Sigmoid colon (tissue), 7 donors: Measurements from ENCODE around the gene CASS4. TPM values are rescaled to one million over a fixed set of nuclear protein-coding genes. Genes with fewer than 3 reads are reported as not detected.

Experiments used
- DNase-seq: peaks from one replicate; pipeline ENCODE4 v3.0.0-alpha.2; 2019
- H3K27ac ChIP-seq, 4 donors: fragments of 200-600 bp; sonication (generic); one replicate each; pipeline ENCODE4 v1.5.1; 2016 to 2019; ENCODE audit warnings: mild to moderate bottlenecking in 1 of 4
- H3K27me3 ChIP-seq, 3 donors: fragments of 200-600 bp; sonication (generic); one replicate each; pipeline ENCODE4 v1.5.1; 2019; ENCODE audit warnings: mild to moderate bottlenecking in 1 of 3
- H3K36me3 ChIP-seq, 4 donors: fragments of 200-600 bp; sonication (generic); one replicate each; pipeline ENCODE4 v1.5.1; 2016 to 2019
- H3K4me1 ChIP-seq, 4 donors: fragments of 200-600 bp; sonication (generic); one replicate each; pipeline ENCODE4 v1.5.1; 2017 to 2019
- H3K4me3 ChIP-seq, 4 donors: fragments of 200-600 bp; sonication (generic); one replicate each; pipeline ENCODE4 v1.5.1; 2017 to 2019; ENCODE audit warnings: mild to moderate bottlenecking in 2 of 4, moderate library complexity in 1 of 4
- H3K9me3 ChIP-seq, 4 donors: fragments of 200-600 bp in 3 of 4; sonication (generic) in 3 of 4; one replicate each; pipeline versions ENCODE4 v1.5.1 to v1.6.1; 2013 to 2019
- EP300 ChIP-seq, 4 donors: sonication (generic); formaldehyde crosslinking; IDR thresholded peaks; one replicate each; pipeline ENCODE4 v1.6.1; 2017; ENCODE audit warnings: antibody characterized with exemption in 4 of 4
- POLR2A ChIP-seq, 2 donors: fragments of 450-650 bp; IDR thresholded peaks; one replicate each; pipeline ENCODE4 v1.6.1; 2016; ENCODE audit warnings: antibody characterized with exemption in 2 of 2, mild to moderate bottlenecking in 2 of 2, moderate library complexity in 2 of 2
- POLR2AphosphoS5 ChIP-seq, 4 donors: sonication (generic); formaldehyde crosslinking; IDR thresholded peaks; one replicate each; pipeline ENCODE4 v1.6.1; 2017; ENCODE audit warnings: antibody characterized with exemption in 4 of 4
- WGBS, 2 donors: extraction: QIAGEN DNeasy Blood & Tissue Kit; methylation state at CpG; one replicate each; pipeline ENCODE4 v1.1.7; 2013; 5-methylcytosine and 5-hydroxymethylcytosine counted together
- intact Hi-C: fragments of 100-400 bp; cut with DNase I; formaldehyde crosslinking; loops from one replicate; pipeline ENCODE4 v1.15.1; 2023
- polyA plus RNA-seq, 3 donors: library from polyadenylated mRNA; stranded (reverse); fragments of 200-250 nt; gene quantifications; one replicate each; pipeline ENCODE4 v1.2.3, GENCODE V29; 2013
- total RNA-seq, 4 donors: library from RNA; depleted of rRNA; stranded (reverse); fragments of >200 nt; gene quantifications; one replicate each; pipeline ENCODE4 v1.1.0, GENCODE V29; 2016
- TF ChIP-seq, protein P1 (sequence below), 4 experiments: fragments of 450-650 bp in 3 of 4; fragments of 200-600 bp in 1 of 4; IDR thresholded peaks; one replicate each; pipeline ENCODE4 v1.5.1; 2016 to 2019; ENCODE audit warnings: antibody characterized with exemption in 4 of 4, mild to moderate bottlenecking in 3 of 4, moderate library complexity in 2 of 4
- donor health status: healthy with polysubstance abuse.
- donor health status: Bipolar disorder and iron deficiency.
- donor health status: healthy.

CASS4 gene
- total and polyA plus RNA-seq, 7 donors = 0.46 to 2.9 (median 1.6) TPM

DNA sequence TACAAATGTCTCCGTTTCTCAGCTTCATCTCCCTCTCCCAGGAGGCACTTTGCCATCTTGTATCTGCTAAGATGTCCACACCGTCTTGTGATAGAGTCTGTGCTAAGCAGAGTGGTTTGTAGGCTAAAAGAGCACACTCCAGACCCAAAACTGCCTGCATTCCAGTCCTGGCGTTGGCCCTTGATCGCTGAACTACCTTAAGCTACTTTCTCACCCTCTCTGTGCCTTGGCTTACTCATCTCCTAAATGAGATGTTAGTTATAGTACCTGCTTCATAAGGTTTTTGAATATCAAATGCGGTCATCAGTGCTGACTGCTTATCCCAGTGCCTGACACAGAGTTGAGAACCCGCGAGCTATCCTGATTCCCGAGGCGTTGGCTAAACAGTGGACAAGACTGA lies 14.0 kb downstream of the CASS4 start:
- peaks cover 0 to 8% (median 0%) of the 10 kb centered on the region in 4 donors for H3K4me1 ChIP-seq
- no peak overlapping the region for H3K27ac ChIP-seq
- no peaks in the 10 kb centered on the region for H3K9me3 ChIP-seq
- no peaks in the 10 kb centered on the region for H3K27me3 ChIP-seq
- H3K36me3 ChIP-seq = no peaks in the 10 kb centered on the region
- no peak for DNase-seq
- H3K4me3 ChIP-seq = no peak overlapping the region
- WGBS, 2 donors = 93 to 94% methylated on average over 9 of the region's 9 CpGs
- intact Hi-C loops = no loop called here
- TF ChIP-seq POLR2AphosphoS5 (IDR thresholded peaks at IDR 0.05) = no peak
- no peak for TF ChIP-seq EP300 (IDR thresholded peaks at IDR 0.05)
- TF ChIP-seq, protein P1, sequence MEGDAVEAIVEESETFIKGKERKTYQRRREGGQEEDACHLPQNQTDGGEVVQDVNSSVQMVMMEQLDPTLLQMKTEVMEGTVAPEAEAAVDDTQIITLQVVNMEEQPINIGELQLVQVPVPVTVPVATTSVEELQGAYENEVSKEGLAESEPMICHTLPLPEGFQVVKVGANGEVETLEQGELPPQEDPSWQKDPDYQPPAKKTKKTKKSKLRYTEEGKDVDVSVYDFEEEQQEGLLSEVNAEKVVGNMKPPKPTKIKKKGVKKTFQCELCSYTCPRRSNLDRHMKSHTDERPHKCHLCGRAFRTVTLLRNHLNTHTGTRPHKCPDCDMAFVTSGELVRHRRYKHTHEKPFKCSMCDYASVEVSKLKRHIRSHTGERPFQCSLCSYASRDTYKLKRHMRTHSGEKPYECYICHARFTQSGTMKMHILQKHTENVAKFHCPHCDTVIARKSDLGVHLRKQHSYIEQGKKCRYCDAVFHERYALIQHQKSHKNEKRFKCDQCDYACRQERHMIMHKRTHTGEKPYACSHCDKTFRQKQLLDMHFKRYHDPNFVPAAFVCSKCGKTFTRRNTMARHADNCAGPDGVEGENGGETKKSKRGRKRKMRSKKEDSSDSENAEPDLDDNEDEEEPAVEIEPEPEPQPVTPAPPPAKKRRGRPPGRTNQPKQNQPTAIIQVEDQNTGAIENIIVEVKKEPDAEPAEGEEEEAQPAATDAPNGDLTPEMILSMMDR (IDR thresholded peaks at IDR 0.05) = no peak
- TF ChIP-seq POLR2A (IDR thresholded peaks at IDR 0.05) = no peak

DNA sequence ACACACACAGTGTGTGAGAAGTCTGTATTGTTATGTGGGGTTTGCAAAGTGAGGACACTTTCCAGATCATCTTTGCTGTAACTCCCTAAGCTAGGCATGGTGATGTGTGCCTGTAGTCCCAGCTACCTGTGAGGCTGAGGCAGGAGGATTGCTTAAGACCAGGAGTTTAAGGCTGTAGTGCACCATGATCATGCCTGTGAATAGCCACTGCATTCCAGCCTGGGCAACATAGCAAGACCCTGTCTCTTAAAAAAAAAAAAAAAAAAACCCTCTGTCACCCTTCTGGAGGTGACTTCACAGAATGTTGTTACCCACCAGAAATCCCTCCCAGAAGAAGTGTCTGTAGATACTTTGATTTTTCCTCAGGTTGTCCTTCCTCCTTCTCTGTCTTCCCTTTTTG lies 14.9 kb downstream of the CASS4 start:
- Histone ChIP-seq H3K4me1 (peaks cover 0 to 8% (median 0%) of the 10 kb centered on the region in 4 donors), H3K36me3 (no peaks in the 10 kb centered on the region), H3K4me3 (no peak overlapping the region), H3K9me3 (no peaks in the 10 kb centered on the region), H3K27me3 (no peaks in the 10 kb centered on the region), H3K27ac (no peak overlapping the region)
- TF ChIP-seq POLR2A (IDR thresholded peaks at IDR 0.05) (no peak), POLR2AphosphoS5 (IDR thresholded peaks at IDR 0.05) (no peak), EP300 (IDR thresholded peaks at IDR 0.05) (no peak)
- TF ChIP-seq, protein P1 (IDR thresholded peaks at IDR 0.05) = no peak
- intact Hi-C loops = no loop called here
- DNase-seq = no peak

DNA sequence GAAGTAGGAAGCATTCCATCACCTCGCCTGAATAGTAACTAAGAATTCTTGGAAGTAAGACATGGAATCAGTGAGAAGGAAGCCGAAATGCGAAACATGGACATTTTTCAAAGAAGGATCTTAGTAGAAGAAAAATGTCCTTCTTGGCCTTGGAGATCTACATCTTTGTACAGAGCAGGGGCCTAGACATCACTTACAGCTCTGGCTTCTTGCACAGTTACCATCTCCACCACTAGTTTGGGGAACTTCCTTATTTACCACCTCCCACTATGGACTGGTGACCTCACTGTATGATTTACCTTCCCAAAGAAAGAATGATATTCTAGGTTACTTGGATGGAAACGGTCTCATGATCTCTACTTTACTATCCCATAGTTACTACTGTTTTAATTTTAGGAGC lies 15.7 kb downstream of the CASS4 start:
- WGBS, 2 donors = 83 to 86% methylated on average over 4 of the region's 4 CpGs
- Histone ChIP-seq H3K9me3 (no peaks in the 10 kb centered on the region), H3K27ac (no peak overlapping the region), H3K36me3 (no peaks in the 10 kb centered on the region), H3K27me3 (no peaks in the 10 kb centered on the region), H3K4me3 (no peak overlapping the region), H3K4me1 (peaks cover 0 to 8% (median 0%) of the 10 kb centered on the region in 4 donors)
- intact Hi-C loops = no loop called here
- TF ChIP-seq POLR2A (IDR thresholded peaks at IDR 0.05) = no peak
- TF ChIP-seq, protein P1 (IDR thresholded peaks at IDR 0.05) = no peak
- no peak for TF ChIP-seq EP300 (IDR thresholded peaks at IDR 0.05)
- no peak for TF ChIP-seq POLR2AphosphoS5 (IDR thresholded peaks at IDR 0.05)
- no peak for DNase-seq

DNA sequence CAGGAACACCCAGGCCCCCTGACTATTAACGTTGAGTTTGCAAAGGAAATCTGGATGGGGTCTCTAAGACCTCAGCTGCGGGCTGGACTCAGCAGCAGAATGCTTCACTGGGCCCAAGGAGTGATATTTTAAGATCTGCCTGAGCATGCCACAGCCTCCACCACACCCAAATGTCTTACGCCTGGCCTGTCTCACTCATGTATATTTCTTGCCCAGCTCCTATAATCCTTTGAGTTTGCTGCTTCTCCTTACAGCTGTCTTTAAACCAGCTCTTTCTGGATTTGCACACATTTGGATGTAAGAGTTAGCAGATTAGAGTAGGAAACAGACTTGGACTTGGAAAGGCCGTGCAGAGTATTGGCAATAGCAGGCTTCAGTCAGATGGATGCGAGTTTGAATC lies 16.4 kb downstream of the CASS4 start:
- TF ChIP-seq, protein P1 (IDR thresholded peaks at IDR 0.05) = no peak
- no peak for TF ChIP-seq POLR2A (IDR thresholded peaks at IDR 0.05)
- TF ChIP-seq POLR2AphosphoS5 (IDR thresholded peaks at IDR 0.05) = no peak
- TF ChIP-seq EP300 (IDR thresholded peaks at IDR 0.05) = no peak
- DNase-seq = no peak
- WGBS, 2 donors = 87 to 88% methylated on average over 5 of the region's 5 CpGs
- H3K36me3 ChIP-seq = no peaks in the 10 kb centered on the region
- intact Hi-C loops = no loop called here
- H3K27me3 ChIP-seq = no peaks in the 10 kb centered on the region
- H3K9me3 ChIP-seq = no peaks in the 10 kb centered on the region
- no peak overlapping the region for H3K27ac ChIP-seq
- no peak overlapping the region for H3K4me3 ChIP-seq
- peaks cover 0 to 11% (median 0%) of the 10 kb centered on the region in 4 donors for H3K4me1 ChIP-seq

DNA sequence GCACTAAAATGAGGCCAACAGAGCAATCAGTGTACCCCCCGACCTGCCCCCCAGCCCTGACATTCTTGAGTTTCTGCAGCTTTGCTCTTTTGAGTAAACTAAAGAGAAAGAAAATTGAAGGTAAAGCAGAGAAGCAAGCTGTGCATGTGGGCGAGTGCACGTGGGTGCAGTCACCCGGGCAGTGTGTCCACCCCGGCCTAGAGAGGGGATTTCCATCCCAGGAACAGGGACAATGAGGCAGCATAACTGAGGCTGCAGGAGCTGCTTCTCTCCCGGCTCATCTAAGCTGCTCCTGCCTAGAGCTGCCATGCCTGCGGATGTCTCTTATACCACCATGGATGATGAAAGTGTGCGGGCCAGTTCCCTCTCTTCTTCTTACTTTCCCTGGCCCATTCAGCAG lies 16.8 kb downstream of the CASS4 start:
- no peaks in the 10 kb centered on the region for H3K36me3 ChIP-seq
- H3K27me3 ChIP-seq = no peaks in the 10 kb centered on the region
- H3K4me3 ChIP-seq = no peak overlapping the region
- DNase-seq = no peak
- intact Hi-C loops = no loop called here
- H3K27ac ChIP-seq = peak overlapping the region in 1 of 4 donors; percentile 43
- 77 to 79% methylated on average over 8 of the region's 8 CpGs for WGBS, 2 donors
- peaks cover 0 to 15% (median 0%) of the 10 kb centered on the region in 4 donors for H3K4me1 ChIP-seq
- TF ChIP-seq, protein P1 (IDR thresholded peaks at IDR 0.05) = no peak
- TF ChIP-seq POLR2A (IDR thresholded peaks at IDR 0.05) = no peak
- no peak for TF ChIP-seq POLR2AphosphoS5 (IDR thresholded peaks at IDR 0.05)
- no peak for TF ChIP-seq EP300 (IDR thresholded peaks at IDR 0.05)
- no peaks in the 10 kb centered on the region for H3K9me3 ChIP-seq
